WTC11 (cell line): ENCODE data around the gene CFAP92. TPM values are rescaled to one million over a fixed set of nuclear protein-coding genes. Genes with fewer than 3 reads are reported as not detected.

Source experiments
- ATAC-seq: fragments of 200-7000 bp; cut with Tn5 transposase; 2 replicates; pipeline ENCODE4 v1.10.0; 2021; ENCODE audit warnings: mild to moderate bottlenecking, moderate library complexity
- CTCF ChIA-PET: fragments of 300-600 bp; sonication (Branson Sonifier 250); formaldehyde crosslinking; loops from one replicate; lab custom pipeline; 2021; ENCODE audit warnings: antibody characterized with exemption; lab: Charles Lee
- POLR2A ChIA-PET: fragments of 350-600 bp; sonication (Branson Sonifier 250); formaldehyde crosslinking; loops from one replicate; lab custom pipeline; 2021; ENCODE audit warnings: antibody characterized with exemption; lab: Charles Lee
- DNase-seq: peaks from one replicate; pipeline ENCODE4 v3.0.0; 2021; ENCODE audit warnings: low spot score
- H3K27ac Mint-ChIP-seq: 2 replicates; pipeline ENCODE4 v1.8.0; 2021; ENCODE audit warnings: mixed read lengths
- H3K27me3 Mint-ChIP-seq: 2 replicates; pipeline ENCODE4 v1.8.0; 2021; ENCODE audit warnings: low read depth, mild to moderate bottlenecking, moderate library complexity, mixed read lengths
- H3K36me3 Mint-ChIP-seq: 2 replicates; pipeline ENCODE4 v1.8.0; 2021; ENCODE audit warnings: mixed read lengths
- H3K4me1 Mint-ChIP-seq: 2 replicates; pipeline ENCODE4 v1.8.0; 2022; ENCODE audit warnings: mixed read lengths
- H3K4me3 Mint-ChIP-seq: 2 replicates; pipeline ENCODE4 v1.8.0; 2021; ENCODE audit warnings: mild to moderate bottlenecking, moderate library complexity, mixed read lengths
- H3K9me3 Mint-ChIP-seq: 2 replicates; pipeline ENCODE4 v1.8.0; 2021; ENCODE audit warnings: mixed read lengths
- FOXP1 ChIP-seq: sonication (generic); formaldehyde crosslinking; IDR thresholded peaks from 2 replicates; pipeline ENCODE4 v1.8.0; 2022; ENCODE audit warnings: missing genetic modification reagents, mild to moderate bottlenecking, moderate library complexity, borderline replicate concordance
- GABPB1 ChIP-seq: sonication (generic); formaldehyde crosslinking; IDR thresholded peaks from 2 replicates; pipeline ENCODE4 v1.8.1; 2023; ENCODE audit warnings: mild to moderate bottlenecking, missing genetic modification reagents
- HMGA2 ChIP-seq: fragments of 250-450 bp; sonication (Bioruptor Pico); IDR thresholded peaks from 2 replicates; pipeline ENCODE4 v1.4.0; 2021; ENCODE audit warnings: mild to moderate bottlenecking, moderate library complexity
- JAZF1 ChIP-seq: fragments of 250-450 bp; sonication (Bioruptor Pico); IDR thresholded peaks from 2 replicates; pipeline ENCODE4 v1.9.0; 2021; ENCODE audit warnings: moderate library complexity, mild to moderate bottlenecking, inconsistent platforms
- MLX ChIP-seq: sonication (generic); formaldehyde crosslinking; IDR thresholded peaks from 2 replicates; pipeline ENCODE4 v1.8.1; 2023; ENCODE audit warnings: mild to moderate bottlenecking, missing genetic modification reagents, moderate library complexity
- NFYB ChIP-seq: sonication (generic); formaldehyde crosslinking; conservative IDR thresholded peaks from 2 replicates; pipeline ENCODE4 v1.8.0; 2022; ENCODE audit warnings: low read depth, missing genetic modification reagents
- PRRX2 ChIP-seq: fragments of 250-450 bp; sonication (Bioruptor Pico); IDR thresholded peaks from 2 replicates; pipeline ENCODE4 v1.8.0; 2021; ENCODE audit warnings: mild to moderate bottlenecking
- STAT6 ChIP-seq: sonication (generic); formaldehyde crosslinking; conservative IDR thresholded peaks from 2 replicates; pipeline ENCODE4 v1.8.1; 2023; ENCODE audit warnings: mild to moderate bottlenecking, low read depth, missing genetic modification reagents, moderate library complexity
- TEAD4 ChIP-seq: sonication (generic); formaldehyde crosslinking; IDR thresholded peaks from 2 replicates; pipeline ENCODE4 v1.8.0; 2022; ENCODE audit warnings: mild to moderate bottlenecking, missing genetic modification reagents
- USF1 ChIP-seq: sonication (generic); formaldehyde crosslinking; IDR thresholded peaks from 2 replicates; pipeline ENCODE4 v1.8.0; 2022; ENCODE audit warnings: mild to moderate bottlenecking, missing genetic modification reagents
- ZNF138 ChIP-seq: sonication (generic); formaldehyde crosslinking; conservative IDR thresholded peaks from 2 replicates; pipeline ENCODE4 v1.8.1; 2022; ENCODE audit warnings: mild to moderate bottlenecking, moderate library complexity, missing genetic modification reagents
- ZNF263 ChIP-seq: sonication (generic); formaldehyde crosslinking; IDR thresholded peaks from 2 replicates; pipeline ENCODE4 v1.8.1; 2022; ENCODE audit warnings: low read depth, mild to moderate bottlenecking, moderate library complexity, missing genetic modification reagents
- total RNA-seq: library from RNA; stranded (reverse); gene quantifications from 3 replicates; pipeline ENCODE4 v1.2.3, GENCODE V29; 2021
- TF ChIP-seq, protein P1 (sequence below): sonication (generic); formaldehyde crosslinking; IDR thresholded peaks from 2 replicates; pipeline ENCODE4 v1.8.1; 2023; ENCODE audit warnings: mild to moderate bottlenecking, missing genetic modification reagents, borderline replicate concordance
- TF ChIP-seq, protein P2 (sequence below): sonication (generic); formaldehyde crosslinking; IDR thresholded peaks from 2 replicates; pipeline ENCODE4 v1.8.0; 2023; ENCODE audit warnings: mild to moderate bottlenecking, missing genetic modification reagents
- TF ChIP-seq, protein P3 (sequence below): sonication (generic); formaldehyde crosslinking; IDR thresholded peaks from 2 replicates; pipeline ENCODE4 v1.8.0; 2022; ENCODE audit warnings: mild to moderate bottlenecking, missing genetic modification reagents

The CFAP92 gene
- total RNA-seq, 1 experiment from 2014 or later = 2.9 TPM

GRCh38 chr3:128933213-128933921 is 60.5 kb downstream of the CFAP92 start (continued):
- TF ChIP-seq USF1 (CRISPR knock-in tag) = no peak
- no peak for TF ChIP-seq GABPB1 (CRISPR knock-in tag)
- TF ChIP-seq, protein P1, sequence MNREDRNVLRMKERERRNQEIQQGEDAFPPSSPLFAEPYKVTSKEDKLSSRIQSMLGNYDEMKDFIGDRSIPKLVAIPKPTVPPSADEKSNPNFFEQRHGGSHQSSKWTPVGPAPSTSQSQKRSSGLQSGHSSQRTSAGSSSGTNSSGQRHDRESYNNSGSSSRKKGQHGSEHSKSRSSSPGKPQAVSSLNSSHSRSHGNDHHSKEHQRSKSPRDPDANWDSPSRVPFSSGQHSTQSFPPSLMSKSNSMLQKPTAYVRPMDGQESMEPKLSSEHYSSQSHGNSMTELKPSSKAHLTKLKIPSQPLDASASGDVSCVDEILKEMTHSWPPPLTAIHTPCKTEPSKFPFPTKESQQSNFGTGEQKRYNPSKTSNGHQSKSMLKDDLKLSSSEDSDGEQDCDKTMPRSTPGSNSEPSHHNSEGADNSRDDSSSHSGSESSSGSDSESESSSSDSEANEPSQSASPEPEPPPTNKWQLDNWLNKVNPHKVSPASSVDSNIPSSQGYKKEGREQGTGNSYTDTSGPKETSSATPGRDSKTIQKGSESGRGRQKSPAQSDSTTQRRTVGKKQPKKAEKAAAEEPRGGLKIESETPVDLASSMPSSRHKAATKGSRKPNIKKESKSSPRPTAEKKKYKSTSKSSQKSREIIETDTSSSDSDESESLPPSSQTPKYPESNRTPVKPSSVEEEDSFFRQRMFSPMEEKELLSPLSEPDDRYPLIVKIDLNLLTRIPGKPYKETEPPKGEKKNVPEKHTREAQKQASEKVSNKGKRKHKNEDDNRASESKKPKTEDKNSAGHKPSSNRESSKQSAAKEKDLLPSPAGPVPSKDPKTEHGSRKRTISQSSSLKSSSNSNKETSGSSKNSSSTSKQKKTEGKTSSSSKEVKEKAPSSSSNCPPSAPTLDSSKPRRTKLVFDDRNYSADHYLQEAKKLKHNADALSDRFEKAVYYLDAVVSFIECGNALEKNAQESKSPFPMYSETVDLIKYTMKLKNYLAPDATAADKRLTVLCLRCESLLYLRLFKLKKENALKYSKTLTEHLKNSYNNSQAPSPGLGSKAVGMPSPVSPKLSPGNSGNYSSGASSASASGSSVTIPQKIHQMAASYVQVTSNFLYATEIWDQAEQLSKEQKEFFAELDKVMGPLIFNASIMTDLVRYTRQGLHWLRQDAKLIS (CRISPR knock-in tag) = no peak
- no peak for TF ChIP-seq TEAD4 (CRISPR knock-in tag)
- TF ChIP-seq ZNF138 = no peak
- no peak for TF ChIP-seq MLX (CRISPR knock-in tag)
- TF ChIP-seq ZNF263 = no peak
- no peak for TF ChIP-seq JAZF1 (CRISPR knock-in tag)
- TF ChIP-seq PRRX2 (CRISPR knock-in tag) = no peak
- TF ChIP-seq, protein P2, sequence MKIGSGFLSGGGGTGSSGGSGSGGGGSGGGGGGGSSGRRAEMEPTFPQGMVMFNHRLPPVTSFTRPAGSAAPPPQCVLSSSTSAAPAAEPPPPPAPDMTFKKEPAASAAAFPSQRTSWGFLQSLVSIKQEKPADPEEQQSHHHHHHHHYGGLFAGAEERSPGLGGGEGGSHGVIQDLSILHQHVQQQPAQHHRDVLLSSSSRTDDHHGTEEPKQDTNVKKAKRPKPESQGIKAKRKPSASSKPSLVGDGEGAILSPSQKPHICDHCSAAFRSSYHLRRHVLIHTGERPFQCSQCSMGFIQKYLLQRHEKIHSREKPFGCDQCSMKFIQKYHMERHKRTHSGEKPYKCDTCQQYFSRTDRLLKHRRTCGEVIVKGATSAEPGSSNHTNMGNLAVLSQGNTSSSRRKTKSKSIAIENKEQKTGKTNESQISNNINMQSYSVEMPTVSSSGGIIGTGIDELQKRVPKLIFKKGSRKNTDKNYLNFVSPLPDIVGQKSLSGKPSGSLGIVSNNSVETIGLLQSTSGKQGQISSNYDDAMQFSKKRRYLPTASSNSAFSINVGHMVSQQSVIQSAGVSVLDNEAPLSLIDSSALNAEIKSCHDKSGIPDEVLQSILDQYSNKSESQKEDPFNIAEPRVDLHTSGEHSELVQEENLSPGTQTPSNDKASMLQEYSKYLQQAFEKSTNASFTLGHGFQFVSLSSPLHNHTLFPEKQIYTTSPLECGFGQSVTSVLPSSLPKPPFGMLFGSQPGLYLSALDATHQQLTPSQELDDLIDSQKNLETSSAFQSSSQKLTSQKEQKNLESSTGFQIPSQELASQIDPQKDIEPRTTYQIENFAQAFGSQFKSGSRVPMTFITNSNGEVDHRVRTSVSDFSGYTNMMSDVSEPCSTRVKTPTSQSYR (CRISPR knock-in tag) = no peak

GRCh38 chr3:128932516-128933212 is 61.2 kb downstream of the CFAP92 start:
- Mint-ChIP-seq H3K9me3 (peaks cover 18% of the 10 kb centered on the region), H3K36me3 (no peaks in the 10 kb centered on the region; the same call in 1 of the 2 replicates), H3K27me3 (no peaks in the 10 kb centered on the region; the same call in 1 of the 2 replicates), H3K4me3 (no peak overlapping the region), H3K27ac (no peak overlapping the region), H3K4me1 (no peaks in the 10 kb centered on the region)
- POLR2A ChIA-PET = no interaction called here
- CTCF ChIA-PET = interaction anchor here (0.5 to 1.5 kb wide), 3 partner anchors 18 to 97 kb away, joined by 3 to 4 read pairs (median 4); no protein-coding TSS in a partner anchor
- DNase-seq (no peak), ATAC-seq (peak; percentile 46)
- TF ChIP-seq, protein P3, sequence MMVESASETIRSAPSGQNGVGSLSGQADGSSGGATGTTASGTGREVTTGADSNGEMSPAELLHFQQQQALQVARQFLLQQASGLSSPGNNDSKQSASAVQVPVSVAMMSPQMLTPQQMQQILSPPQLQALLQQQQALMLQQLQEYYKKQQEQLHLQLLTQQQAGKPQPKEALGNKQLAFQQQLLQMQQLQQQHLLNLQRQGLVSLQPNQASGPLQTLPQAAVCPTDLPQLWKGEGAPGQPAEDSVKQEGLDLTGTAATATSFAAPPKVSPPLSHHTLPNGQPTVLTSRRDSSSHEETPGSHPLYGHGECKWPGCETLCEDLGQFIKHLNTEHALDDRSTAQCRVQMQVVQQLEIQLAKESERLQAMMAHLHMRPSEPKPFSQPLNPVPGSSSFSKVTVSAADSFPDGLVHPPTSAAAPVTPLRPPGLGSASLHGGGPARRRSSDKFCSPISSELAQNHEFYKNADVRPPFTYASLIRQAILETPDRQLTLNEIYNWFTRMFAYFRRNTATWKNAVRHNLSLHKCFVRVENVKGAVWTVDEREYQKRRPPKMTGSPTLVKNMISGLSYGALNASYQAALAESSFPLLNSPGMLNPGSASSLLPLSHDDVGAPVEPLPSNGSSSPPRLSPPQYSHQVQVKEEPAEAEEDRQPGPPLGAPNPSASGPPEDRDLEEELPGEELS (CRISPR knock-in tag) = no peak
- TF ChIP-seq STAT6 (CRISPR knock-in tag) (no peak), NFYB (CRISPR knock-in tag) (no peak), HMGA2 (CRISPR knock-in tag) (no peak), FOXP1 (CRISPR knock-in tag) (no peak)
